Mesenteric fat pad (tissue), 1 donor: ENCODE measurements around the gene MROH7. TPM values are rescaled to one million over a fixed set of nuclear protein-coding genes. Genes with fewer than 3 reads are reported as not detected.

Source experiments
- total RNA-seq: library from RNA; stranded (reverse); fragmentation: NEBNext Ultra II Directional; extraction: Animal tissue kit (Norgen Biotek cat#: 25700); gene quantifications from one replicate; pipeline ENCODE4 v1.2.1, GENCODE V29; 2021
- donor health status: DM: yes; HTN: yes; CAD: no.

MROH7 gene
- total RNA-seq, 1 donor from 2014 or later, result 2.4 TPM

Other genes starting within 250 kb of the MROH7 start
- 41.1 TPM for gene SSBP3, start 235.4 kb upstream of the MROH7 start, total RNA-seq
- gene ACOT11, start 93.6 kb upstream of the MROH7 start, total RNA-seq, result 3.6 TPM
- 0.84 TPM for gene FAM151A, start 18.3 kb upstream of the MROH7 start, total RNA-seq
- 18.1 TPM for gene TTC4, start 74.1 kb downstream of the MROH7 start, total RNA-seq
- gene PARS2, start 122.7 kb downstream of the MROH7 start, total RNA-seq, result 1.9 TPM
- gene TTC22, start 159.5 kb downstream of the MROH7 start, total RNA-seq, result not detected
- gene DHCR24, start 245.4 kb downstream of the MROH7 start, total RNA-seq, result 115 TPM